Dermis microvascular lymphatic vessel endothelial cell (primary cell): ENCODE results near the gene UBXN7. TPM values are rescaled to one million over a fixed set of nuclear protein-coding genes. Genes with fewer than 3 reads are reported as not detected.
"Not testable (repeated sequence)": the region's sequence is repeated elsewhere in the genome, so short reads cannot be mapped to it uniquely, and the experiment has no call there.

Source experiments
- DNase-seq, 2 donors: peaks; one replicate each; pipeline versions ENCODE4 v3.0.0 to v3.0.0-alpha.2; 2010; ENCODE audit warnings: low read depth in 2 of 2
- total RNA-seq: library from RNA; depleted of rRNA; stranded (reverse); fragments of >200 nt; gene quantifications from 2 replicates; pipeline ENCODE4 v1.2.1, GENCODE V29; 2014

Gene UBXN7
- total RNA-seq, 1 donor from 2014 or later = 18.2 TPM

DNA sequence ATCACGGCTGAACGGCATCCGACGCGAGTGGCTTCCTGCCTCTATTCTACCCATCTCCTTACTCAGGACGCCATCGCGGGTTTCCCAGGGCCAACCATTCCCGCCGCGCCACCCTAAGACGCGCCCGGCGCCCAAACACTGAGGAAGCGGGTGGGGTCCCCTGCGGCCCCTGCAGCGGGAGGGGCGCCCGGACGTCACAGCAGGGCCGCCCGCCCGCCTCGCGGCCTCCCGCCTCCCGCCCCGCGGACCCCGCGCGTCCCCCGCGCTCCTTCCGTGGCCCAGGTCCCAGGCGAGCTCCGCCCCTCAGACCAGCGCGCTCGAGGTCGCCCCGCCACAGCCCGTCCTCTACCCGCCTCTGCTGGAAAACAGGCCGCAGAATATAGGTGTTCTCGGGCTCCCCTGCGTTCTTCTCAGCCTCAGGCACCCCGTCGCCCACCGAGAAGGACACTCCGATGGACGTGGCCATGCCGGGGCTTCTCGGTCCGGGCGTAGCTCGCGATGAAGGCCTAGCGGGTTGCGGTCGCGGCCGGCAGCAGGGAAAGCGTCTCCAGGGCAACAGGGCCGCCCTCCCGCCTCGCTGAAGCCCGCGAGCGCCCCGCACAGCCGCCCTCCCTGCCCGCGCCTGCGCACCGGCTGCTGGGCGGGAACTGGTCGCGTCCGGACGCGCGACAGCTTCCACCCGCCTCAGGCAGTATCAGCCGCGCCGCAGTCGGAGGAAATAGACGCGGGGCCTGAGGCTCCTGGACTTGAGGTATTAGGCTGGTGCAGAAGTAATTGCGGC lies 114.3 kb downstream of the UBXN7 start, which contains the start of gene DYNLT2B:
Gene DYNLT2B, minus strand, starts transcription at position 554 of the 781 bp plus-strand sequence. Its CDS starts 88 bp downstream, at position 466.
- DNase-seq = peak; percentile 69 to 93

DNA sequence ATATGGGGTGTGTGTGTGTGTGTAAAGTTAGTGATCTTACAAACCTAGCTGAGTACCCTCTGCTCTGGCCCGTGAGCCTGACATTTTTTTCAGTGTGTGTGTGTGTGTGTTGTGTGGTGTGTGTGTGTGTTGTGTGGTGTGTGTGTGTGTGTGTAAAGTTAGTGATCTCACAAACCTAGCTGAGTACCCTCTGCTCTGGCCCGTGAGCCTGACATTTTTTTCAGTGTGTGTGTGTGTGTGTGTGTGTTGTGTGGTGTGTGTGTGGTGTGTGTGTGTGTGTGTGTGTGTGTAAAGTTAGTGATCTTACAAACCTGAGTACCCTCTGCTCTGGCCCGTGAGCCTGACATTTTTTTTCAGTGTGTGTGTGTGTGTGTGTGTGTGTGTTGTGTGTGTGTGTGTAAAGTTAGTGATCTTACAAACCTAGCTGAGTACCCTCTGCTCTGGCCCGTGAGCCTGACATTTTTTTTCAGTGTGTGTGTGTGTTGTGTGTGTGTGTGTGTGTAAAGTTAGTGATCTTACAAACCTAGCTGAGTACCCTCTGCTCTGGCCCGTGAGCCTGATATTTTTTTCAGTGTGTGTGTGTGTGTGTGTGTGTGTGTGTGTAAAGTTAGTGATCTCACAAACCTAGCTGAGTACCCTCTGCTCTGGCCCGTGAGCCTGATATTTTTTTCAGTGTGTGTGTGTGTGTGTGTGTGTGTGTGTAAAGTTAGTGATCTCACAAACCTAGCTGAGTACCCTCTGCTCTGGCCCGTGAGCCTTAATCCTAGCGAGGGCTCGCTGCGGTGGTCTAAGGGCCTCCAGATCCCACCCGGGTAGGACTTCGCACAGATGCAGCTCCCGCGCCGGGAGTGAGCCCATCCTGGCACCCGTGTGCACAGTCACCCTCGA lies 115.2 kb downstream of the UBXN7 start:
- peak in 1 of 2 donors; percentile 30 for DNase-seq

DNA sequence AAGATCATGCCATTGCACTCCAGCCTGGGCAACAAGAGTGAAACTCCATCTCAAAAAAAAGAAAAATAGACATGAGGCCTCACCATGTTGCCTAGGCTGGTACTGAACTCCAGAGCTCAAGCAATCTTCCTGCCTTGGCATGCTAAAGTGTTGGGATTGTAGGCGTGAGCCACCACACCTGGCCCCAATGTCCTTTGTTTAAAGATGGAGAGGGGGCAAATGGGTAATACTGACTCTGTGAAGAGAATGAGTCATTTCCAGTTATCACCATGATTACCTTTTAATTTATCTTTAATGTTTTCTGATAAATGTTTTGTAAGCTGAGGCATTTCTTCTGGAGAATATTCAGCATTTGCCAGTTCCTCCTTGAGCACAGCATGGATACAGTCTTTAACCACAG lies 116.4 kb downstream of the UBXN7 start:
- DNase-seq = no peak

DNA sequence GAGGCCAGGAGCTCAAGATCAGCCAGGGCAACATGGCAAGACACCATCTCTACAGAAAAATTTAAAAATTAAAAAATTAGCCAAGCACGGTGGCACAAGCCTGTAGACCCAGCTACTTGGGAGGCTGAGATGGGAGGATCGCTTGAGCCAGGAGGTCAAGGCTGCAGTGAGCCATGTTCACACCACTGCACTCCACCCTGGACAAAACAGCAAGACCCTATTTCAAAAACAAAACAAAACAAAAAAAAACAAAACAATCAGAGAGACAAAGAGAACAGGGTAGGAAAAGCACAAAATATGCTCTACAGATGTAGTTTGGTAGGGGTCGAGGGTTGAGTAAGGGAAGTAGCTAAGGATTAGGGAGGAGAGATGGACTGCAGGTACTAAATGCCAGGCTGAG lies 117.6 kb downstream of the UBXN7 start:
- DNase-seq = no peak

DNA sequence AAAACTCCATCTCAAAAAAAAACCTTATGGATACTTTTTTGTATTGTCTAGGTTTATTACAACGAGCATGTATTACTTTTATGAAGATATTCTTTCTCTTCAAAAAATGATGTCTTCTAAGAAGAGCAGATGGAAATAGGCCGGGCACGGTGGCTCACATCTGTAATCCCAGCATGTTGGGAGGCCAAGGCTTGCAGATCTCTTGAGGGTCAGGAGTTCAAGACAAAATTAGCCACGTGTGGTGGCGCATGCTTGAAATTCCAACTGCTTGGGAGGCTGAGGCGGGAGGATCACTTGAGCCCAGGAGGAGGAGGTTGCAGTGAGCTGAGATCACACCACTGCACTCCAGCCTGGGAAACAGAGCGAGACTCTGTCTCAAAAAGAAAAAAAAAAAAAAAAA lies 118.1 kb downstream of the UBXN7 start:
- not testable (repeated sequence) for DNase-seq

DNA sequence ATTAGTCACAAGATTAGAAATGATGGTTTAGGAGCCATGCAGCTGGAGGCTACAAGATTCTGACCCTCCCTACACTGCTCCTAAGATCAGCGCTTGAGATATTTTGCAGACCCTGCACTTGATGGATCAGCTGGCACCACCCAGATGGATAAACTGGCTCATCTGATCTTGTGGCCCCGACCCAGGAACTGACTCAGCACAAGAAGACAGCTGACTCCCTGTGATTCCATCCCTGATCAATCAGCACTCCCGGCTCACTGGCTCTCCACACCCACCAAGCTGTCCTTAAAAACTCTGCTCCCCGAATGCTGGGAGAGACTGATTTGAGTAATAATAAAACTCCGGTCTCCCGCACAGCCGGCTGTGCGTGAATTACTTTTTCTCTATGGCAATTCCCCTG lies 129.3 kb downstream of the UBXN7 start:
- not testable (repeated sequence) for DNase-seq

DNA sequence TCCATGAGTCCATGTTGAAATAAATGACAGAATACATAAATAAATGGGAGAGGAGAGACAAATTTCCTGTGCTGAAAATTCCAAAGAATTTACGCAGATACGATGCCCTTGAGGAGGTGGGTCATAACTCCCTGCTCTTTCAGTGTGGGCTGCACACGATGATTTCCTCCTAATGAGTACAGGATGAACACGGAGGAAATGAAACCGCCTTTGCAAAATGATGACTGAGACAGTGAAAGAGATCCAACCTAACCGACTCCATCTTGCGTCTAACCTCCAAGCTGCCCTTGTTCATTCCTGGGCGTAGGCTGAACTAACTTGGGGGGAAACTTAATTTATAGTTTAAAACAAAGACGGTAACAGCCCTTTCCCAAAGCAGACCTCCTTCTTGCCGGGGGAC lies 129.7 kb downstream of the UBXN7 start:
- DNase-seq = not testable (repeated sequence)

DNA sequence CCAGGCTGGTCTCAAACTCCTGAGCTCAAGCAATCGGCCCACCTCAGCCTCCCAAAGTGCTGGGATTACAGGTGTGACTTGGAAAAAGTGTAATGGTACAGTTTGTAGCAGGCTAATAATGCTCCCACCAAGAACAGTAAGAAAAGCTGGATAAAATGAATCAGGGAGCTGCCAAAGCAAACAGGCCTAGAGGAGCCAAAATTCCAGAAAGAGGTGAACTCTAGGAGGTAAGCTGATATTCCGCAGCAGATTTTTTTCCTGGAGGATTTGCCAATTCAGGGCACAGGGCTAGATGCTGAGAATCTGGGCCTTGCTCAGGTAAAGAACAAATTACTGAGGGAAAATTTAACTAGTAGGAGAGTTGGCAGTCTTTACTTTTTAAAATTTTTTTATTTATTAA lies 133.7 kb downstream of the UBXN7 start:
- no peak for DNase-seq

Other genes starting within 250 kb of the UBXN7 start
- gene ZDHHC19, start 221.0 kb downstream of the UBXN7 start, total RNA-seq = not detected in 2 replicates
- not detected in 2 replicates for gene SLC51A, start 215.9 kb downstream of the UBXN7 start, total RNA-seq
- gene PCYT1A, start 144.7 kb downstream of the UBXN7 start, total RNA-seq = 48.7 and 48.8 TPM in 2 replicates
- gene DYNLT2B, start 114.2 kb downstream of the UBXN7 start, total RNA-seq = 6.1 and 6.2 TPM in 2 replicates
- gene TM4SF19, start 94.0 kb downstream of the UBXN7 start, total RNA-seq = 0.39 and 0.51 TPM in 2 replicates
- 19.5 and 21.2 TPM in 2 replicates for gene RNF168, start 71.3 kb upstream of the UBXN7 start, total RNA-seq
- gene SMCO1, start 82.9 kb upstream of the UBXN7 start, total RNA-seq = not detected in 2 replicates
- gene WDR53, start 136.1 kb upstream of the UBXN7 start, total RNA-seq = 6.3 and 6.8 TPM in 2 replicates
- 12.6 and 14.3 TPM in 2 replicates for gene FBXO45, start 136.2 kb upstream of the UBXN7 start, total RNA-seq
- gene NRROS, start 207.3 kb upstream of the UBXN7 start, total RNA-seq = 6.3 and 13.3 TPM in 2 replicates